Measurements from ENCODE around the gene TCF7L1. TPM values are rescaled to one million over a fixed set of nuclear protein-coding genes. Genes with fewer than 3 reads are reported as not detected.
A peak's percentile ranks its signal among the peaks of the same experiment; 100 is the strongest.

Gene TCF7L1
- total RNA-seq, 1 experiment from 2014 or later: 1.1 TPM

DNA sequence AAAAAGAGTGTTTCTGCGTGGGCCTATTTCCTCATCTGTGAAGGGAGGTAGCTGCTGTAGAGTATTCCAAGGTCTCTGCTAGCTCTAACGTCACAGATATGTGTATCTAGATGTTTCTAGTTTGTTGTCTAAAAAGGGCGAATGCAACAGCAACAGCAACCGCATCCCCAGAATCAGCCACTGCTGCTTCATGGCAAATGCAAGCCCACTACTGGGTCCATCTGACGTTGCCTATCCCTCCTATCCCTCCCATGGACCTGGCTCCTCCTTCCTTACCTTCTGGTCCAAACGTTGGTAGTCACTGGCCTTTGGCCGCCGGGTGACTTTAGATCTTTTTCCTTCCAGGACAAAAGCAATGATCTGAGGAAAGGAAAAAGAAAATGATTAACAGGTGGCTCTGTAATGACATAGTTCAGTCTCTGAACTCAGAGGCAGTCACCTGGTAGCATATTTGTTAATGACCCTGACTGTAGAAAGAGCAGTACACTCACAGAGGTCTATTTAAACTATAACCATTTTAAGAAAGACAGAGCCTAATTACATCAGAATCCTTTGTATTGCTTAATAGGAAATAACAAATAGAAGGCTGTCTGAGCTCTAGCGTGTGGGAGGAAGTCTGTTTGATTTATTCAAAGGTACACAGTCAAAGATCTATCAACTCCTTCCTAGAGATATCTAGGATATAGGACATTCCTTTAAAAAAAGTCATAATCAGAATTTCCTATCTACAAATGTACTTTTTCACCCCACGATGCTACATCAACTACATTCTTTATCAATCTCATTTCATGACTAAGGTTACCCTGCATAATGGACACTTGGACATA is 191.7 kb downstream of the TCF7L1 start:
- TF ChIP-seq, protein P1, sequence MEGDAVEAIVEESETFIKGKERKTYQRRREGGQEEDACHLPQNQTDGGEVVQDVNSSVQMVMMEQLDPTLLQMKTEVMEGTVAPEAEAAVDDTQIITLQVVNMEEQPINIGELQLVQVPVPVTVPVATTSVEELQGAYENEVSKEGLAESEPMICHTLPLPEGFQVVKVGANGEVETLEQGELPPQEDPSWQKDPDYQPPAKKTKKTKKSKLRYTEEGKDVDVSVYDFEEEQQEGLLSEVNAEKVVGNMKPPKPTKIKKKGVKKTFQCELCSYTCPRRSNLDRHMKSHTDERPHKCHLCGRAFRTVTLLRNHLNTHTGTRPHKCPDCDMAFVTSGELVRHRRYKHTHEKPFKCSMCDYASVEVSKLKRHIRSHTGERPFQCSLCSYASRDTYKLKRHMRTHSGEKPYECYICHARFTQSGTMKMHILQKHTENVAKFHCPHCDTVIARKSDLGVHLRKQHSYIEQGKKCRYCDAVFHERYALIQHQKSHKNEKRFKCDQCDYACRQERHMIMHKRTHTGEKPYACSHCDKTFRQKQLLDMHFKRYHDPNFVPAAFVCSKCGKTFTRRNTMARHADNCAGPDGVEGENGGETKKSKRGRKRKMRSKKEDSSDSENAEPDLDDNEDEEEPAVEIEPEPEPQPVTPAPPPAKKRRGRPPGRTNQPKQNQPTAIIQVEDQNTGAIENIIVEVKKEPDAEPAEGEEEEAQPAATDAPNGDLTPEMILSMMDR (IDR thresholded peaks at IDR 0.05; ENCODE audit: unreplicated experiment): no peak
- BruUV-seq (replicated peaks): no TSS peak
- POLR2A ChIA-PET: interaction anchor here (0.7 to 7.9 kb wide), 10 partner anchors 11 to 270 kb away, joined by 3 to 121 read pairs (median 3); partner anchors contain the start of genes ELMOD3, RETSAT, RNF181 and VAMP8
- intact Hi-C loops (cut with micrococcal nuclease): no loop called here
- Mint-ChIP-seq H3K4me1 (ENCODE audit: insufficient read depth, unreplicated experiment) (peaks cover 26% of the 10 kb centered on the region), H3K36me3 (ENCODE audit: insufficient read depth, unreplicated experiment) (peaks cover 56% of the 10 kb centered on the region), H3K27ac (ENCODE audit: low read depth, unreplicated experiment) (no peak overlapping the region), H3K27me3 (ENCODE audit: insufficient read depth, unreplicated experiment) (no peaks in the 10 kb centered on the region), H3K9me3 (ENCODE audit: unreplicated experiment) (no peaks in the 10 kb centered on the region), H3K4me3 (ENCODE audit: unreplicated experiment) (peak overlapping the region; percentile 82)
- CTCF ChIA-PET: interaction anchor here (0.6 to 1.2 kb wide), 3 partner anchors 15 to 100 kb away, joined by 3 to 4 read pairs (median 4); no protein-coding TSS in a partner anchor
- peak; percentile 54 for DNase-seq (ENCODE audit: unreplicated experiment)

- Mint-ChIP-seq H3K36me3 (ENCODE audit: insufficient read depth, unreplicated experiment) (peaks cover 51% of the 10 kb centered on the region), H3K27ac (ENCODE audit: low read depth, unreplicated experiment) (no peak overlapping the region), H3K9me3 (ENCODE audit: unreplicated experiment) (no peaks in the 10 kb centered on the region), H3K27me3 (ENCODE audit: insufficient read depth, unreplicated experiment) (no peaks in the 10 kb centered on the region), H3K4me3 (ENCODE audit: unreplicated experiment) (peak overlapping the region; percentile 82), H3K4me1 (ENCODE audit: insufficient read depth, unreplicated experiment) (peaks cover 22% of the 10 kb centered on the region)
- no peak for DNase-seq (ENCODE audit: unreplicated experiment)
- intact Hi-C loops (cut with micrococcal nuclease): no loop called here
- no TSS peak for BruUV-seq (replicated peaks)
- ChIA-PET CTCF (interaction anchor here (0.7 to 1.2 kb wide), 2 partner anchors 14 to 28 kb away, joined by 4 read pairs; no protein-coding TSS in a partner anchor), POLR2A (interaction anchor here (0.7 to 7.9 kb wide), 9 partner anchors 12 to 270 kb away, joined by 3 to 121 read pairs (median 3); partner anchors contain the start of genes ELMOD3, RETSAT, RNF181 and VAMP8)
- TF ChIP-seq, protein P1 (IDR thresholded peaks at IDR 0.05; ENCODE audit: unreplicated experiment): no peak
Measured at GRCh38 chr2:85325466-85325811, 192.2 kb downstream of the TCF7L1 start.

- BruUV-seq (replicated peaks): no TSS peak
Measured at GRCh38 chr2:85326406-85327159, 193.4 kb downstream of the TCF7L1 start.

More at GRCh38 chr2:85326406-85327159, 193.4 kb downstream of the TCF7L1 start:
- ChIA-PET POLR2A (interaction anchor here (0.6 to 7.9 kb wide), 29 partner anchors 9 to 445 kb away, joined by 3 to 121 read pairs (median 5); partner anchors contain the start of genes ELMOD3, GGCX, MAT2A and RETSAT), CTCF (interaction anchor here (0.5 to 1.3 kb wide), 7 partner anchors 9 to 278 kb away, joined by 3 to 6 read pairs (median 3); partner anchors contain the start of gene MAT2A)
- TF ChIP-seq, protein P1 (IDR thresholded peaks at IDR 0.05; ENCODE audit: unreplicated experiment): no peak
- peaks cover 16% of the 10 kb centered on the region for H3K4me1 Mint-ChIP-seq (ENCODE audit: insufficient read depth, unreplicated experiment)
- no peak for DNase-seq (ENCODE audit: unreplicated experiment)
- H3K36me3 Mint-ChIP-seq (ENCODE audit: insufficient read depth, unreplicated experiment): peaks cover 39% of the 10 kb centered on the region
- H3K9me3 Mint-ChIP-seq (ENCODE audit: unreplicated experiment): no peaks in the 10 kb centered on the region
- intact Hi-C loops (cut with micrococcal nuclease): no loop called here
- peak overlapping the region; percentile 82 for H3K4me3 Mint-ChIP-seq (ENCODE audit: unreplicated experiment)
- H3K27me3 Mint-ChIP-seq (ENCODE audit: insufficient read depth, unreplicated experiment): no peaks in the 10 kb centered on the region
- H3K27ac Mint-ChIP-seq (ENCODE audit: low read depth, unreplicated experiment): no peak overlapping the region
